SU-DHL-6 (cell line): Measurements from ENCODE around the gene PLA2G2A.

Source experiments
- H2AFZ ChIP-seq: fragments of 200-600 bp; sonication (generic); 2 replicates; pipeline ENCODE4 v1.6.1; 2014; ENCODE audit warnings: low read depth, mild to moderate bottlenecking, moderate library complexity, mixed read lengths, antibody characterized with exemption, low read length; ENCODE audit not compliant: severe bottlenecking
- H3F3A ChIP-seq: fragments of 200-600 bp; shearing (Covaris generic); 2 replicates; pipeline ENCODE4 v1.6.0; 2016; ENCODE audit warnings: antibody characterized with exemption, mild to moderate bottlenecking; ENCODE audit not compliant: insufficient read depth
- H3K27ac ChIP-seq: fragments of 200-600 bp; sonication (generic); 2 replicates; pipeline ENCODE4 v1.5.1; 2016; ENCODE audit warnings: low read depth, mild to moderate bottlenecking, low read length, moderate library complexity, mixed read lengths
- H3K27me3 ChIP-seq: fragments of 200-600 bp; sonication (generic), shearing (Covaris generic); 2 replicates; pipeline ENCODE4 v1.6.0; 2014; ENCODE audit warnings: mild to moderate bottlenecking, low read length
- H3K36me3 ChIP-seq: fragments of 200-600 bp; sonication (generic); 2 replicates; pipeline ENCODE4 v1.6.1; 2014; ENCODE audit warnings: mild to moderate bottlenecking, low read length, mixed read lengths
- H3K4me2 ChIP-seq: fragments of 300-600, 200-600 bp; shearing (Covaris generic), sonication (generic); 2 replicates; pipeline ENCODE4 v1.6.0; 2014; ENCODE audit warnings: low read length, low read depth, mild to moderate bottlenecking; ENCODE audit not compliant: poor library complexity, severe bottlenecking
- H3K4me3 ChIP-seq: fragments of 200-600 bp; sonication (generic); 2 replicates; pipeline ENCODE4 v1.5.1; 2014; ENCODE audit warnings: antibody characterized with exemption, low read length, mild to moderate bottlenecking, mixed read lengths; ENCODE audit not compliant: insufficient read depth, poor library complexity, severe bottlenecking
- H3K79me2 ChIP-seq: fragments of 200-600 bp; sonication (generic); 2 replicates; pipeline ENCODE4 v1.6.1; 2014; ENCODE audit warnings: mild to moderate bottlenecking, low read length, moderate library complexity; ENCODE audit not compliant: insufficient read depth
- H3K9ac ChIP-seq: fragments of 200-600 bp; sonication (generic); 2 replicates; pipeline ENCODE4 v1.7.0; 2014; ENCODE audit warnings: mild to moderate bottlenecking, low read length
- H3K9me2 ChIP-seq: fragments of 200-600 bp; sonication (generic); replicated peaks from 2 replicates; pipeline ENCODE4 v1.6.1; 2014; ENCODE audit warnings: low read length; ENCODE audit not compliant: insufficient read depth
- H3K9me3 ChIP-seq: fragments of 200-600 bp; sonication (generic); 2 replicates; pipeline ENCODE4 v1.6.1; 2014; ENCODE audit warnings: low read length, mixed read lengths; ENCODE audit not compliant: insufficient read depth
- H4K20me1 ChIP-seq: fragments of 200-600 bp; sonication (generic); 2 replicates; pipeline ENCODE4 v1.6.1; 2014; ENCODE audit warnings: low read depth, mild to moderate bottlenecking, antibody characterized with exemption, low read length, moderate library complexity, mixed read lengths
- CTCF ChIP-seq: fragments of 200-600 bp; sonication (generic); IDR thresholded peaks from one replicate; pipeline ENCODE4 v1.5.1; 2017; ENCODE audit warnings: antibody characterized with exemption, mild to moderate bottlenecking, low read length, moderate library complexity; ENCODE audit not compliant: insufficient read depth, poor library complexity, severe bottlenecking
- EZH2phosphoT487 ChIP-seq: fragments of 200-600 bp; sonication (generic), shearing (Covaris generic); conservative IDR thresholded peaks from 2 replicates; pipeline ENCODE4 v1.6.1; 2018; ENCODE audit warnings: mild to moderate bottlenecking, antibody characterized with exemption, low read length, moderate library complexity, mixed read lengths

PLA2G2A gene

GRCh38 chr1:19960591-19960990 lies 18.8 kb downstream of the PLA2G2A start:
- Histone ChIP-seq H3K27me3 (no peaks in the 10 kb centered on the region), H4K20me1 (no peaks in the 10 kb centered on the region), H3K36me3 (no peaks in the 10 kb centered on the region), H3K9me3 (no peaks in the 10 kb centered on the region), H3K79me2 (no peaks in the 10 kb centered on the region), H3K9ac (no peak overlapping the region), H3K27ac (no peak overlapping the region), H3F3A (no peaks in the 10 kb centered on the region), H2AFZ (no peak overlapping the region), H3K9me2 (no peaks in the 10 kb centered on the region), H3K4me3 (no peak overlapping the region), H3K4me2 (no peak overlapping the region)
- no peak for TF ChIP-seq CTCF
- no peak for TF ChIP-seq EZH2phosphoT487

- Histone ChIP-seq H3K4me2 (no peak overlapping the region), H3F3A (no peaks in the 10 kb centered on the region), H3K9me2 (no peaks in the 10 kb centered on the region), H4K20me1 (no peaks in the 10 kb centered on the region), H3K27me3 (no peaks in the 10 kb centered on the region; the same call in 1 of the 2 replicates), H3K79me2 (no peaks in the 10 kb centered on the region), H2AFZ (no peak overlapping the region), H3K9me3 (peaks cover 4% of the 10 kb centered on the region; the same call in 1 of the 2 replicates), H3K36me3 (no peaks in the 10 kb centered on the region), H3K9ac (no peak overlapping the region), H3K4me3 (no peak overlapping the region), H3K27ac (no peak overlapping the region)
- TF ChIP-seq EZH2phosphoT487 (no peak), CTCF (no peak)
Observed at GRCh38 chr1:19957779-19958178, 21.6 kb downstream of the PLA2G2A start.

- no peak overlapping the region for H2AFZ ChIP-seq
- no peak overlapping the region for H3K4me2 ChIP-seq
- H3K4me3 ChIP-seq = no peak overlapping the region
- H3K36me3 ChIP-seq = no peaks in the 10 kb centered on the region
- TF ChIP-seq EZH2phosphoT487 = no peak
- no peaks in the 10 kb centered on the region for H3F3A ChIP-seq
- H3K27ac ChIP-seq = no peak overlapping the region
- no peaks in the 10 kb centered on the region for H3K79me2 ChIP-seq
- no peaks in the 10 kb centered on the region for H4K20me1 ChIP-seq
- H3K9me3 ChIP-seq = peaks cover 4% of the 10 kb centered on the region; the same call in 1 of the 2 replicates
- H3K9me2 ChIP-seq = no peaks in the 10 kb centered on the region
- H3K27me3 ChIP-seq = no peaks in the 10 kb centered on the region; the same call in 1 of the 2 replicates
- H3K9ac ChIP-seq = no peak overlapping the region
Observed at GRCh38 chr1:19955534-19956170, 23.8 kb downstream of the PLA2G2A start.

GRCh38 chr1:19954059-19954458 lies 25.4 kb downstream of the PLA2G2A start:
- H3K27ac ChIP-seq = no peak overlapping the region
- no peak overlapping the region for H3K4me2 ChIP-seq
- no peaks in the 10 kb centered on the region; the same call in 1 of the 2 replicates for H3K27me3 ChIP-seq
- no peaks in the 10 kb centered on the region for H3K9me2 ChIP-seq
- TF ChIP-seq CTCF (no peak), EZH2phosphoT487 (no peak)
- H3K4me3 ChIP-seq = no peak overlapping the region
- H3K36me3 ChIP-seq = no peaks in the 10 kb centered on the region
- H3K9me3 ChIP-seq = peaks cover 4% of the 10 kb centered on the region; the same call in 1 of the 2 replicates
- H3K79me2 ChIP-seq = no peaks in the 10 kb centered on the region
- H3F3A ChIP-seq = no peaks in the 10 kb centered on the region
- H3K9ac ChIP-seq = no peak overlapping the region
- H2AFZ ChIP-seq = no peak overlapping the region
- H4K20me1 ChIP-seq = no peaks in the 10 kb centered on the region
